Non-pigmented ciliary epithelial cell (primary cell): ENCODE measurements around the gene NARS2.
"Not testable (repeated sequence)": the region's sequence is repeated elsewhere in the genome, so short reads cannot be mapped to it uniquely, and the experiment has no call there.

Experiments used
- DNase-seq: peaks from one replicate; pipeline ENCODE4 v3.0.0-alpha.2; 2010; ENCODE audit warnings: low read depth

Gene NARS2

DNA sequence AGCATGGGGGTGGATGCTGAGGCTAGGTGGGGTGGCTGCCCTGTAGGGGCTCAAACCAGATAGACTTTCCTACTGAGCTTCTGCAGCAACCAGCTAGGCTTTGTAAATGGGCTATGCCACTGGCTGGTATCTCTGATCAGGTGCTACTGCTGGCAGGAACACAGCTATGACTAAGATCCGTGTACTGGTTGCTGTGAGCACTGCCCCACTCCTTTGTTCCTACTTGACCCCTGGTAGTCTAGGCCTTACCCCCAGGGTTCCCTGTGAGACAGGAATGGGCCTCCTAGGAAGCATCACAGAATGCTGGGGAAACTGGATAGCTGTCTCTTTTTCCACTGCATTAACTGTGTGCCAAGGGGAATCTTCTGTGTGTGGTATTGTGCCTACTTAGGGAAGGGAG lies 98.6 kb downstream of the NARS2 start:
- no peak for DNase-seq

- no peak for DNase-seq
Measured at GRCh38 chr11:78474451-78474850, 100.2 kb downstream of the NARS2 start.

DNA sequence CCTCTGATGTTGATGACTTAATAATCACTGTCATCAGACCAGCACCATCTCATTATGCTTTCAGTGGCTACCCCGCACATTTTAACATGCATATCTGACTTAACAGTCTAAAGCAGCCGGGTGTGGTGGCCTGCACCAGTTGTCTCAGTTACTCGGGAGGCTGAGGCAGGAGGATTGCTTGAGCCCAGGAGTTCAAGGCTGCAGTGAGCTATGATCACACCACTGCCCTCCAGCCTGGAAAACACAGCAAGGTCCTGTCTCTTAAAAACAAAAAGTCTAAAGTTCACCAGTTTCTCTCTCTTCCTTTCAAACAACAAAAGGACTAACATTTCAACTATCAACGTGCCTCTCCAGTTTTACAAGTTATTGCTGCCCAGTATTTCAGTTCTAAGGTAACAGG lies 101.8 kb downstream of the NARS2 start:
- no peak for DNase-seq

DNA sequence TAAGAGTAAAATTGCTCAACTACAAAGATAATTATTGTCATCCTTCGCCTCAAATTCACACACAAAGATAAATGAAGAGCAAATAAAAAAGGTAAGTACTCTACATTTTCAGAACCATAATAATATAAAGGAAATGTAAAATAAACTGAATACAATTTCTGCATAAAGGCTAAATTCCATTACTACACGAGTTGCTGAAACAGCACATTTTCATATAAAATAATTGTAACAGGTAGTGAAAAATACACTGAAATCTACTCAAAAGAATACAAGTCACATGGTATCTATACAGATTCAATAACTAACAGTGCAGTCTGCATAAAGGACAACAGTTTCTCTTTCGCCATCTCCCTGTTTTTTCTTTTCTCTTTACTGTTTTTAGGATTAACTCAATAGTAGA lies 102.3 kb downstream of the NARS2 start:
- no peak for DNase-seq

DNA sequence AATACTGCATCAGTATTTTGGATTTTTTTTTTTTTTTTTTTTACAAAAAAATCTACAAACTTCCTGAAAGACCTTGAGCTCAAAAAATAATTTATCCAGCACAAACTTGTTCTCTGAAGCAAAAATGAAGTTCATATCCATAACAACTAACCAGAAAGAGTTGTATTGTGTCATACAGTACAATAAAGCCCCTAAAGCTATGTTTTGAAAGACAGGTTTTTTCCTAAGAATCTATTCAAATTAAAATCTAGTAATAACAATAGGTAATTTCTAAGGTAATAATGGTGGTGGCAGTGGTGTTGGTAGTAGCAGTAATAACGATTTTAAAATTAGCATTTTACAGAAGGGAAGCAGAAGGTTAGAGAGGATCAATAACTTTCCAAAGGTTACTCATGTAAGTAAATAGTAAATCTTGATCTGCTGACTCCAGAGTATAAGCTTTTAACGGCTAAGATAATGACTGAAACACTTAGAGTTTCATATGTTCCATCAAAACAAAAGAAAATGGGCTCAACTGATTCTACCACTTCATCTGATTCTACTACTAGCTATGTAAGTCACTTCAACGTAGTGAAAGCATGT lies 103.7 kb downstream of the NARS2 start:
- no peak for DNase-seq

- no peak for DNase-seq
Measured at GRCh38 chr11:78469896-78470295, 104.8 kb downstream of the NARS2 start.

GRCh38 chr11:78467931-78468330 lies 106.7 kb downstream of the NARS2 start:
- DNase-seq = no peak

DNA sequence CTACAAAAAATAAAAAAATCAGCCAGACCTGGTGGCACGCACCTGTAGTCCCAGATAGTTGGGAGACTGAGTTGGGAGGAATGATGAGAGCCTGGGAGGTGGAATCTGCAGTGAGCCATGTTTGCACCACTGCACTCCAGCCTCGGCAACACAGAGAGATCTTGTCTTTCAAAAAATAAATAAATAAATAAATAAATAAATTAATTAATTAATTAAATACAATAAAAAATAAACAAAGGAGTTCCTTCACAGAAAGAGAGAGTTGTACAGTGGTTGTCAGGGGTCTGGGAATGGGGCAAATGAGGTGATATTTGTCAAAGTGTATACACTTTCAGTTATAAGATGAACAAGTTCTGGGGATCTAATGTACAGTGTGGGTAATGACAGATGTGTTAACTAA lies 107.3 kb downstream of the NARS2 start:
- no peak for DNase-seq

GRCh38 chr11:78465169-78465942 lies 109.3 kb downstream of the NARS2 start:
- DNase-seq = no peak

DNA sequence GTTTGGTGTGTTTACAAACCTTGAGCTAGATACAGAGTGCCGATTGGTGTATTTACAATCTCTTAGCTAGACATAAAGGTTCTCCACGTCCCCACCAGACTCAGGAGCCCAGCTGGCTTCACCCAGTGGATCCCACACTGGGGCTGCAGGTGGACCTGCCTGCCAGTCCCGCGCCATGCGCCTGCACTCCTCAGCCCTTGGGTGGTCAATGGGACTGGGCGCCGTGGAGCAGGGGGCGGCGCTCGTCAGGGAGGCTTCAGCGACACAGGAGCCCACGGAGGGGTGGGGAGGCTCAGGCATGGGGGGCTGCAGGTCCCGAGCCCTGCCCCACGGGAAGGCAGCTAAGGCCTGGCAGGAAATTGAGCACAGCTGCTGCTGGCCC lies 109.9 kb downstream of the NARS2 start:
- not testable (repeated sequence) for DNase-seq

DNA sequence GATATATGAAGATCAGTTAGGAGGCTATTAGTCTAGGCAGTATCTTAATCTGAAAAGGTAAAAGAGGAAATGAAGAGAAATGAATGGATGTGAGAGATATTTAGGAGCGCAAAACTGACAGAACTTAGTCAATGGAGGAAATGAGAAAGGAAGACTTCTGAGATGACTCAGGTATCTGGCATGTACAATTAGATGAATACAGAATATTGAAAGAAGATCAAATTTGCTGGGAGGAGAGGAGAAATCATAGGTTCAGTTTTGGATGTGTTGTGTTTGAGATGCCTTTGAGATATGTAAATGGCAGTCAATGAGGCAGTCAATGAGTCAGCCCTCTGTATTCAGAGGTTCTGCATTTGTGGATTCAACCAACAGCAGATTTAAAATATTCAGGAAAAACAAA lies 114.2 kb downstream of the NARS2 start:
- DNase-seq = no peak

GRCh38 chr11:78459738-78460137 lies 114.9 kb downstream of the NARS2 start:
- DNase-seq = no peak

GRCh38 chr11:78457448-78457847 lies 117.2 kb downstream of the NARS2 start:
- DNase-seq = no peak

- no peak for DNase-seq
Measured at GRCh38 chr11:78453140-78453935, 121.3 kb downstream of the NARS2 start.

DNA sequence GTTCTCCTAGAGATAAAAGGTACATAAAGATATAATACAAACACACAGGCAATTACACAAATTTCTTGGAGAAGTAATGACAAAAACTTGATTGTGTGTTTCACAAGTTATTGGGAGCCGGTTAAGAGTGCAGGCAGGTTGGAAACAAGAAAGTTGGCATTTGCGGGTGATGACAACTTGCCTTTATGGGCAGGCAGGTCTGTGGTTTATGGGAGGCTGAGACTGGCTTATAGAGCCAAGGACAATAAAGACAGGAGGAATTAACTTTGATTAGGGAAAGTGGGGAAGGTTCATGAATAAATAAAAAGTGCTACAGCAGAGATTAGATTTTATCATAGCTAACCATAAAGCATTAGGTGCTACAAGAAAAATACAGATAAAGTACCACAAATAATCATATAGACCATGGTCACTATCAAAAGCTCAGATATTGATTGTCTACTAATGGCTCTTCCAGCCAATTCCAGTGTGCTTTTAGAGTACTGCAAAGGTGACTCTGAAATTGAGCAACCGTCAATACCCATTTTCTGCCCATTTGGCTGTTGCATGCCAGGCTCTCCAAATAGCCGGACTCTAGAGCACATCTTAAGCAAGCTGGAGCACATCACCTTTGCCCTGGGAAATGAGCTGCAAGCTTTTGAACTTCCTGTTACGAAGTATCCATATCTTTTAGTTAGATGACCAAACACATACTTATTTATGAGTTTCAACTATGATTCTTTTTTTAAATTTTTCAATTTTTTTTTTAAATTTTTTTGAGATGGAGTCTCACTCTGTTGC lies 123.1 kb downstream of the NARS2 start:
- DNase-seq = no peak

DNA sequence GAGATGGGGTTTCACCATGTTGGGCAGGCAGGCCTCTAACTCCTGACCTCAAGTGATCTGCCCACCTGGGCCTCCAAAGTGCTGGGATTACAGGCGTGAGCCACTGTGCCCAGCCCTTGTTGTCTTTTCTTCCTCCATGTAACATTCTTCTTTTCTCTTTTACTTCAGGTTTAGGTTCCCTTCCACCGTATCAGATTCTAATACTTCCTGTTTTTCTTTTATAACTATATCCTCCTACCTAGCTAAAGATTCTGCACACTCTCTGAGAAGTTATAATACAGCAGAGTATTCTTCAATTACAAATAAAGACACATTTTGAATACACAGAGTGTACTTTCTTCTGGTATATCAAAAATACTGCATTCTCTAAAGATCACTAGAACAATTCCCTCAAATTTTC lies 123.8 kb downstream of the NARS2 start:
- no peak for DNase-seq

DNA sequence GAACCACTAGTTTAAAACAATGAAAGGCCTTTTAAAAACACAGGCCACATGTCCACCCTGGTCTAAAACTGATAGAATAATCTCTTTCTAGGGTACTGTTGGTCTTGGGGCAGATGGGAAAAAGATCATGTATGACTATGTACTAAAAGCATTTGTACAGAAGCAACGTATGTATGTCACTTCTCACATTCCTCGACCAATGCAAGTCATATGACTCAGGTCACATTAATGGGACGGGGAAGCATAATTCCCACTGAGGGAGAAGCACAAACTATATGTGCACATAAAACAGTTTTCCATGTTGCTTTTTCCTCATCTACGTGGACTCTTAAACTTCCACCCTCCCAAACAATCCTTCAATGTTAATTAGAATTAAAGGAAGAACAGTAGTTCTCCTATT lies 124.8 kb downstream of the NARS2 start:
- DNase-seq = no peak

- no peak for DNase-seq
Measured at GRCh38 chr11:78446210-78446609, 128.5 kb downstream of the NARS2 start.

DNA sequence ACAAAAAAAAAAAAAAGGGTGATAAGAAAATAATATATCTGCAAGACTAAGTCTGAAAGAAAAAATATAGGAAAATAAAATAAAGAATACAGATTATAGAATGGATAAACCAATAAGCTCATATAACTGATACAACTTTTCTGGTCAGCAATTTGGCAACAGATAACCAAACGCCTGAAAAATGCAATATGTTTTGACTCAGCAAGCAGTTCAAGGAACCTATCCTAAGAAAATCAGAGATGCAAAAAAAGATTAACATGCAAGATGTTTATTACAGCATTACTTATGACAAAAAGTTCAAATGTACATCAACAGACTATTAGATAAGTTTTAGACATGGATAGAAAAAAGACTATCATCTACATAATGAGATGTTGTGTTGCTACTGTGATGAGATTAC lies 129.9 kb downstream of the NARS2 start:
- no peak for DNase-seq

- DNase-seq = no peak
Measured at GRCh38 chr11:78441956-78442355, 132.7 kb downstream of the NARS2 start.

DNA sequence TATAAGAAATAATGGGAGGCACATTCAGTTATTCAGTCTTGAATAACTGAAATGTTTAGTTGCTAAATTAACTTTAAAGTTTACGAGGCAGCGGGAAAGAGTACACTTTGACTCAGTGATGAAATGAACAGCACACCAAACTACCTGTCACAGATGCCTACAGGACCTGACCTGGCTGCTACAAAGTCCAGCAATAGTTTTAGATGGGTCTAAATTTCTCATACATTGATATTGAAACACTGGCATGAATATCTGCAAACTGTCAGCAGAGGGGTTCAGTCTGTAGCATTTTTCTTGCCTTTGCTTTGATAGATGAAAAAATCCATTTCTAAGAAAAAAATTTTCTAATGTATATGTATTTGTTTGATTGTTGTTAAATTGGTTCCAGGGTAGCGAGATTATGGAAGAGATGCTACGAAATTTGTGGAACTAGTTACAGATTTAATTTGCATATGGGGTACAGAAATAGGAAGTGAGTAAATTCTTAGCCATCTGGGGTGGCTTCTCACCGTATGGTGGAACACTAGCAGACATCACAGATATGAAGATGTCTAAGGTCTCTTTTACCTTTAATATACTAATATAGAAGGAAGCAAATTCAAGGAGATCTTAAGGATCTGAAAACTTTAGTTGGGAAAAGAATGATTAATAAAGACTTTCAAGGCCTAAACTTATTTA lies 136.2 kb downstream of the NARS2 start:
- no peak for DNase-seq

- no peak for DNase-seq
Measured at GRCh38 chr11:78432956-78433355, 141.7 kb downstream of the NARS2 start.
